GM18861 (cell line): ENCODE results near the gene LGALS3BP.
"Not testable (repeated sequence)": the region's sequence is repeated elsewhere in the genome, so short reads cannot be mapped to it uniquely, and the experiment has no call there.

Source experiments
- ATAC-seq: cut with Tn5 transposase; IDR thresholded peaks from one replicate; pipeline ENCODE4 v1.9.1; 2021; ENCODE audit not compliant: unreplicated experiment

LGALS3BP gene

GRCh38 chr17:78946131-78946530 is 33.6 kb downstream of the LGALS3BP start:
- no peak for ATAC-seq

- ATAC-seq, result not testable (repeated sequence)
These were observed 34.3 kb downstream of the LGALS3BP start for GRCh38 chr17:78945455-78945854.

- ATAC-seq, result no peak
These were observed 34.8 kb downstream of the LGALS3BP start for GRCh38 chr17:78944956-78945355.

- no peak for ATAC-seq
These were observed 35.7 kb downstream of the LGALS3BP start for GRCh38 chr17:78944026-78944425.

- no peak for ATAC-seq
These were observed 39.0 kb downstream of the LGALS3BP start for GRCh38 chr17:78940708-78941107.

GRCh38 chr17:78940258-78940657 is 39.5 kb downstream of the LGALS3BP start:
- ATAC-seq, result no peak

- ATAC-seq, result no peak
These were observed 40.1 kb downstream of the LGALS3BP start for GRCh38 chr17:78939615-78940014.

- no peak for ATAC-seq
These were observed 42.2 kb downstream of the LGALS3BP start for GRCh38 chr17:78937561-78937960.

GRCh38 chr17:78935419-78936323 is 44.1 kb downstream of the LGALS3BP start:
- ATAC-seq, result no peak

- ATAC-seq, result no peak
These were observed 44.9 kb downstream of the LGALS3BP start for GRCh38 chr17:78934681-78935418.

- no peak for ATAC-seq
These were observed 45.7 kb downstream of the LGALS3BP start for GRCh38 chr17:78933959-78934568.

- ATAC-seq, result no peak
These were observed 46.4 kb downstream of the LGALS3BP start for GRCh38 chr17:78933025-78933958.

GRCh38 chr17:78929908-78930775 is 49.6 kb downstream of the LGALS3BP start:
- ATAC-seq, result no peak

- no peak for ATAC-seq
These were observed 53.8 kb downstream of the LGALS3BP start for GRCh38 chr17:78925662-78926555.

GRCh38 chr17:78925234-78925633 is 54.5 kb downstream of the LGALS3BP start, which contains the start of gene TIMP2:
Gene TIMP2, minus strand, starts transcription at chr17:78925387. Its CDS starts 299 bp downstream, at chr17:78925088.
- no peak for ATAC-seq

GRCh38 chr17:78924481-78925151 is 55.1 kb downstream of the LGALS3BP start:
- ATAC-seq, result no peak

- no peak for ATAC-seq
These were observed 55.9 kb downstream of the LGALS3BP start for GRCh38 chr17:78923660-78924453.
